Measurements from ENCODE around the gene SMCO3.

Gene SMCO3

DNA sequence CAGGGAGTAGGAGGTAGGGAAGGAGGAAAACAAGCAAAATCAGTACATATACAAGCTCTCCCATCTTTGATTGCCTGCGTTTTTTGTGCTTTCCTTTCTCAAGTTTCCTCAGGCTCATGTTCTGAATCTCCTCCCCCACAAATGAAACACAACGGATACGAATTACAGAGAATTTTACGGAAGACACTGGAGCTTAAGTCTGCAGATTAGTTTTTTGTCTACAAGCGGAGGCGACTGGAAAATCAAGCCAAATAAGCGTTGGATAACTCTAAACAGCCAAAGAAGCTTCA lies 11.3 kb downstream of the SMCO3 start:
- TF ChIP-seq, protein P1, sequence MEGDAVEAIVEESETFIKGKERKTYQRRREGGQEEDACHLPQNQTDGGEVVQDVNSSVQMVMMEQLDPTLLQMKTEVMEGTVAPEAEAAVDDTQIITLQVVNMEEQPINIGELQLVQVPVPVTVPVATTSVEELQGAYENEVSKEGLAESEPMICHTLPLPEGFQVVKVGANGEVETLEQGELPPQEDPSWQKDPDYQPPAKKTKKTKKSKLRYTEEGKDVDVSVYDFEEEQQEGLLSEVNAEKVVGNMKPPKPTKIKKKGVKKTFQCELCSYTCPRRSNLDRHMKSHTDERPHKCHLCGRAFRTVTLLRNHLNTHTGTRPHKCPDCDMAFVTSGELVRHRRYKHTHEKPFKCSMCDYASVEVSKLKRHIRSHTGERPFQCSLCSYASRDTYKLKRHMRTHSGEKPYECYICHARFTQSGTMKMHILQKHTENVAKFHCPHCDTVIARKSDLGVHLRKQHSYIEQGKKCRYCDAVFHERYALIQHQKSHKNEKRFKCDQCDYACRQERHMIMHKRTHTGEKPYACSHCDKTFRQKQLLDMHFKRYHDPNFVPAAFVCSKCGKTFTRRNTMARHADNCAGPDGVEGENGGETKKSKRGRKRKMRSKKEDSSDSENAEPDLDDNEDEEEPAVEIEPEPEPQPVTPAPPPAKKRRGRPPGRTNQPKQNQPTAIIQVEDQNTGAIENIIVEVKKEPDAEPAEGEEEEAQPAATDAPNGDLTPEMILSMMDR (IDR thresholded peaks at IDR 0.05; ENCODE audit: low read depth, low read length), result no peak
- H3K4me3 ChIP-seq (replicated peaks in 1 of 2; ENCODE audit: low read depth in 2 of 2, low read length in 2 of 2), result peak overlapping the region; percentile 90 to 96

DNA sequence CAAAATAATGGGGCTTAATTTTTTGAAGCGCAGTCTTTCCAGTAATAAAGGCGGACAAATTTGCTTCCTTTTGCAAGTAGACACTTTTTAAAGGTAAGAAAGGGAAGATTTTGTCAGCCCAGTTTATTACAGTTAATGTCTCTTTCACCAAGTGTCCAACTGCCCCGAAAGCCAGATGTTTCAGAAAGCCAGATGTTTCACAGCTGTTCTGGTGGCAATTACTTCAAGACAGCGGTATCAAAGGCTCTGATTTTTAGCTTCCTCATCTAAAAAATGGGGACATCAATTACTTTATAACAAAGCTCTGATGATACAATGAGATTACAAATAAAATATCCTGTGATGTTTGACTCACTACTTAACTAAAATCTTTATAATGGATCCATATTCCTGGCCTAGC lies 11.7 kb downstream of the SMCO3 start:
- H3K4me3 ChIP-seq (replicated peaks in 1 of 2; ENCODE audit: low read depth in 2 of 2, low read length in 2 of 2), result peak overlapping the region; percentile 90 to 96
- TF ChIP-seq, protein P1 (IDR thresholded peaks at IDR 0.05; ENCODE audit: low read depth, low read length), result no peak
- no peak for DNase-seq (ENCODE audit: low read depth in 2 of 2)

More for the DNA sequence above, 11.3 kb downstream of the SMCO3 start:
- DNase-seq (ENCODE audit: low read depth in 2 of 2), result no peak

DNA sequence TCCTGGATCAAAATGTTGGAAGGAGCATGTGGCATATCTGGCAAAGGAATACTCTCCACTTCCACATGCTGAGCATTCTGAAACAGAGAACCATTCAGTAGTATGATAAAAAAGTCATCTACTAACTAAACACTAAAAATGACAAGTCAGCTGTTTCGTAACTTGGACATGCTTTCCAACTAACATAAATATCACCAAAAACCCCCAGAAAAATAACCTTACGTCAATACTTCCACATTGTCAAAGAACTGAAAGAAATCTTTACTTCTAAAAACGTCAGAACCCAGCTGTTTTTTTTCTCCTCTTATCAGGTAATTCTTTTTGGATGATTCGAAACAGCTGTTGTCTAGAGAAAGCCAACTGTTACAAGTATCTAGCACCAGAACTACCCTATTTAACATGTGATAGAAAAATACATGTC lies 18.9 kb downstream of the SMCO3 start:
- DNase-seq (ENCODE audit: low read depth in 2 of 2), result peak; percentile 16 to 91
- TF ChIP-seq, protein P1 (IDR thresholded peaks at IDR 0.05; ENCODE audit: low read depth, low read length), result no peak
- no peak overlapping the region for H3K4me3 ChIP-seq (replicated peaks in 1 of 2; ENCODE audit: low read depth in 2 of 2, low read length in 2 of 2)

DNA sequence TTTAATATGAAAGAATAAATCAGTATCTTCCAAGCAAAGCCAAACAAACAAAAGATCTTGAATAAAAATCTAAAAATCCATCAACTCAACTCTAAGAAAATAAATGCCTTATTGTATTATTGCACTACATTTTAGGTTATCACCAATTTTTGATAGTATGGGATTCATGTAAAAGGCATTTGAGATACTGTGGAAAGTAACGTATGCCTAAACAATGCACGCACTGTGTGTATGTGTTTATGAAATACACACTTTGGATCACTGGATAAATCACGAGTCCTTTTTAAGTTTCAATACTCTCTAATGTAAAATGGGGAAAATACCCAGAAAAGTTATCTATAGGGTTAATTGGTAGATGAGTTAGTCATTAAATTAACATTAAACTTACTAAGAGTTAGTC lies 28.4 kb downstream of the SMCO3 start:
- no peak overlapping the region for H3K4me3 ChIP-seq (replicated peaks in 1 of 2; ENCODE audit: low read depth in 2 of 2, low read length in 2 of 2)
- no peak for DNase-seq (ENCODE audit: low read depth in 2 of 2)
- TF ChIP-seq, protein P1 (IDR thresholded peaks at IDR 0.05; ENCODE audit: low read depth, low read length), result no peak

DNA sequence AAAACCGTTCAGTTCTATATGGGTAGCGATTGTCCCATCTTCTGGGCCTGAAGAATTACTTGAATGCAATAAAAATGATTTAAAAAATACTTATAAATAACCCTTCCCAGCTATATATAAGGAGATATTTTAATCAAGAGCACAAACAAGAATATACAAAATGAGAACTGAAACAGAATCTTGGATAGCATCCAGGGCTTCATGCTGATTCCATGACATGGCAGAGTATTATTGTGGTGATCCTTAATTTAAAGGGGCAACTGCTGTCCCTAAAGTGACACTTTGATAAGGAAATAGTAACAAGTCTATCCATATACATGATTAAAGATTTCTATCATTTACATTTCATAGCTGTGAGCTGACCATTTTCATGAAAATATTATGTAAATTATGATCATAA lies 29.5 kb downstream of the SMCO3 start:
- no peak for DNase-seq (ENCODE audit: low read depth in 2 of 2)
- no peak overlapping the region for H3K4me3 ChIP-seq (replicated peaks in 1 of 2; ENCODE audit: low read depth in 2 of 2, low read length in 2 of 2)
- TF ChIP-seq, protein P1 (IDR thresholded peaks at IDR 0.05; ENCODE audit: low read depth, low read length), result no peak

DNA sequence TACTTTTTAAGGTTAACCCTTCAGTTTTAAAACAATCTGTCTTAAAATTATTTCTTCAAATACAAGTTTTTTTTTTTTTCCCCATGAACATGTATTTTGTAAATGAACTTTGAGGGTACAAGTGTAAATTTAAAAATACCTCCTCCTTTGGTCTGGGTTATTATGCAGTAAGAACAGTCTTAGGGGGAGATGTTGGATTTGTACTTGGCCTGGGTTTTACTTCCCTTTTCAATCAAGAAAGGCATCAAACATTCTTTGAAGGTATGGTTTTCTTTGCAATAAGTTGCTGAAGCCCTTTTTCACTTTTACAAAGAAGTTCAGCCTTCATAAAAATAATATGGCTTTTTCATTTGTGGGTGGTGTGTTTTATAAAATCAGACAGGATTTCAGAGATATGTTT lies 31.2 kb downstream of the SMCO3 start:
- no peak overlapping the region for H3K4me3 ChIP-seq (replicated peaks in 1 of 2; ENCODE audit: low read depth in 2 of 2, low read length in 2 of 2)
- TF ChIP-seq, protein P1 (IDR thresholded peaks at IDR 0.05; ENCODE audit: low read depth, low read length), result no peak
- DNase-seq (ENCODE audit: low read depth in 2 of 2), result no peak

DNA sequence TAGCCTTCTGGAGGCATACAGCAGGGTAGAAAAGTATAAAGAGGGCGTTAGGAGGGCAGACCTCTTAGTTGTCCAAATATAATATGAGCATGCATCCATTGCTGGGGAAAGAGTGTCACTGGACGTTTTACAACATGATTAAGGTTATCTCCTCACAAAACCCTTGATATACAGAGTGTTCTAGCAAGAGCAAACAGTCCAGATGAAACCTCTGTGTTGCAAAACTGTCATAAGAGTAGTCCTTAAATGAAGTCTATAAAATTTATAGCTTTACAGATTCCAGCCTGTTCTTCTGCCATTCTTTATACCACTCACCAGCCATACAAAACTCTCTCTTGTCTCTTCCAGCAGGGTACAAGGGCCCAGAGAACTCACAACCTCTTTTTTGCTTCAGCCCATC lies 32.4 kb downstream of the SMCO3 start:
- TF ChIP-seq, protein P1 (IDR thresholded peaks at IDR 0.05; ENCODE audit: low read depth, low read length), result no peak
- H3K4me3 ChIP-seq (replicated peaks in 1 of 2; ENCODE audit: low read depth in 2 of 2, low read length in 2 of 2), result no peak overlapping the region
- DNase-seq (ENCODE audit: low read depth in 2 of 2), result no peak
